Measurements from ENCODE around the gene LARP6. TPM values are rescaled to one million over a fixed set of nuclear protein-coding genes. Genes with fewer than 3 reads are reported as not detected.

Gene LARP6
- total and polyA plus RNA-seq, 2 experiments from 2014 or later = 20.0 to 22.4 TPM

DNA sequence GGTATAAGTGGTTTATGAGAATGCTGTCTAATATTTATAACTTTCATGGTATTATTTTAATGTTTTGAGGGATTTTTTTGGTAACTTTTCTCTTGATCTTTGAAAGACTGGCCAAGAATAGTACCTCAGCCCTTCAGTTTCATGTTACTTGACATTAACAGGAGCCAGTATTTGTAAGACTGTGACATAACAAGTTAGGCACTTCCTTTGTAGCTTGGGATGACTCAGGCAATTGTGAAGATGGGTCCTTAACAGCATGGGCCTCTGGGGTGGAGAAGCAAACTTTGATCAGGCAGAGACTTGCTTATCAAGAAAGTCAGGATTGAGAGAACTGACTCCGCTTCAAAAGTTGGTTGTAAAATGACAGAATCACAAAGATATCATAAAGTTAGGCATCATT is 48.1 kb upstream of the LARP6 start:
- Mint-ChIP-seq H3K27me3 (ENCODE audit: insufficient read depth, low read depth, poor library complexity) (no peaks in the 10 kb centered on the region), H3K27ac (no peak overlapping the region), H3K4me1 (peaks cover 4% of the 10 kb centered on the region; the same call in 2 of the 3 replicates), H3K9me3 (no peaks in the 10 kb centered on the region), H3K36me3 (ENCODE audit: low read depth) (no peaks in the 10 kb centered on the region; the same call in 2 of the 3 replicates), H3K4me3 (no peak overlapping the region)
- no peaks in the 10 kb centered on the region for H3K36me3 ChIP-seq (ENCODE audit: insufficient read depth)
- ATAC-seq (no peak), DNase-seq (ENCODE audit: low spot score) (no peak)
- no peak overlapping the region for H2AFZ ChIP-seq
- H3K4me3 ChIP-seq = no peak overlapping the region
- no peaks in the 10 kb centered on the region for H3K27me3 ChIP-seq (ENCODE audit: insufficient read depth)
- no peaks in the 10 kb centered on the region for H3K4me1 ChIP-seq (ENCODE audit: insufficient read depth)
- H3K27ac ChIP-seq (ENCODE audit: low read depth) = no peak overlapping the region
- H4K20me1 ChIP-seq (replicated peaks; ENCODE audit: insufficient read depth) = no peaks in the 10 kb centered on the region
- H3F3A ChIP-seq (replicated peaks; ENCODE audit: low read depth) = no peaks in the 10 kb centered on the region
- no peaks in the 10 kb centered on the region for H3K9me2 ChIP-seq (ENCODE audit: insufficient read depth)
- H3K4me2 ChIP-seq = no peak overlapping the region
- no peak for TF ChIP-seq ZNF114 (CRISPR knock-in tag; IDR thresholded peaks at IDR 0.05)
- TF ChIP-seq, protein P1, sequence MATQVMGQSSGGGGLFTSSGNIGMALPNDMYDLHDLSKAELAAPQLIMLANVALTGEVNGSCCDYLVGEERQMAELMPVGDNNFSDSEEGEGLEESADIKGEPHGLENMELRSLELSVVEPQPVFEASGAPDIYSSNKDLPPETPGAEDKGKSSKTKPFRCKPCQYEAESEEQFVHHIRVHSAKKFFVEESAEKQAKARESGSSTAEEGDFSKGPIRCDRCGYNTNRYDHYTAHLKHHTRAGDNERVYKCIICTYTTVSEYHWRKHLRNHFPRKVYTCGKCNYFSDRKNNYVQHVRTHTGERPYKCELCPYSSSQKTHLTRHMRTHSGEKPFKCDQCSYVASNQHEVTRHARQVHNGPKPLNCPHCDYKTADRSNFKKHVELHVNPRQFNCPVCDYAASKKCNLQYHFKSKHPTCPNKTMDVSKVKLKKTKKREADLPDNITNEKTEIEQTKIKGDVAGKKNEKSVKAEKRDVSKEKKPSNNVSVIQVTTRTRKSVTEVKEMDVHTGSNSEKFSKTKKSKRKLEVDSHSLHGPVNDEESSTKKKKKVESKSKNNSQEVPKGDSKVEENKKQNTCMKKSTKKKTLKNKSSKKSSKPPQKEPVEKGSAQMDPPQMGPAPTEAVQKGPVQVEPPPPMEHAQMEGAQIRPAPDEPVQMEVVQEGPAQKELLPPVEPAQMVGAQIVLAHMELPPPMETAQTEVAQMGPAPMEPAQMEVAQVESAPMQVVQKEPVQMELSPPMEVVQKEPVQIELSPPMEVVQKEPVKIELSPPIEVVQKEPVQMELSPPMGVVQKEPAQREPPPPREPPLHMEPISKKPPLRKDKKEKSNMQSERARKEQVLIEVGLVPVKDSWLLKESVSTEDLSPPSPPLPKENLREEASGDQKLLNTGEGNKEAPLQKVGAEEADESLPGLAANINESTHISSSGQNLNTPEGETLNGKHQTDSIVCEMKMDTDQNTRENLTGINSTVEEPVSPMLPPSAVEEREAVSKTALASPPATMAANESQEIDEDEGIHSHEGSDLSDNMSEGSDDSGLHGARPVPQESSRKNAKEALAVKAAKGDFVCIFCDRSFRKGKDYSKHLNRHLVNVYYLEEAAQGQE (IDR thresholded peaks at IDR 0.05; ENCODE audit: unreplicated experiment) = no peak
- TF ChIP-seq ZNF331 (CRISPR knock-in tag; IDR thresholded peaks at IDR 0.05; ENCODE audit: low read depth) = no peak
- TF ChIP-seq, protein P2, sequence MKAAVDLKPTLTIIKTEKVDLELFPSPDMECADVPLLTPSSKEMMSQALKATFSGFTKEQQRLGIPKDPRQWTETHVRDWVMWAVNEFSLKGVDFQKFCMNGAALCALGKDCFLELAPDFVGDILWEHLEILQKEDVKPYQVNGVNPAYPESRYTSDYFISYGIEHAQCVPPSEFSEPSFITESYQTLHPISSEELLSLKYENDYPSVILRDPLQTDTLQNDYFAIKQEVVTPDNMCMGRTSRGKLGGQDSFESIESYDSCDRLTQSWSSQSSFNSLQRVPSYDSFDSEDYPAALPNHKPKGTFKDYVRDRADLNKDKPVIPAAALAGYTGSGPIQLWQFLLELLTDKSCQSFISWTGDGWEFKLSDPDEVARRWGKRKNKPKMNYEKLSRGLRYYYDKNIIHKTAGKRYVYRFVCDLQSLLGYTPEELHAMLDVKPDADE (IDR thresholded peaks at IDR 0.05) = no peak
- TF ChIP-seq NANOG (IDR thresholded peaks at IDR 0.05; ENCODE audit: borderline replicate concordance) = no peak
- TF ChIP-seq ZNF462 (CRISPR knock-in tag; IDR thresholded peaks at IDR 0.05) = no peak
- no peak for TF ChIP-seq STAT1 (IDR thresholded peaks at IDR 0.05; ENCODE audit: unreplicated experiment)
- TF ChIP-seq JUNB (IDR thresholded peaks at IDR 0.05; ENCODE audit: unreplicated experiment) = no peak
- TF ChIP-seq CREB1 (CRISPR knock-in tag; IDR thresholded peaks at IDR 0.05; ENCODE audit: low read depth) = no peak
- no peak for TF ChIP-seq EZH2phosphoT487 (IDR thresholded peaks at IDR 0.05; ENCODE audit: unreplicated experiment)
- no peak for TF ChIP-seq EZH2 (IDR thresholded peaks at IDR 0.05; ENCODE audit: low read depth, unreplicated experiment)
- no peak for TF ChIP-seq POLR2AphosphoS5 (IDR thresholded peaks at IDR 0.05; ENCODE audit: low read depth)
- TF ChIP-seq, protein P3, sequence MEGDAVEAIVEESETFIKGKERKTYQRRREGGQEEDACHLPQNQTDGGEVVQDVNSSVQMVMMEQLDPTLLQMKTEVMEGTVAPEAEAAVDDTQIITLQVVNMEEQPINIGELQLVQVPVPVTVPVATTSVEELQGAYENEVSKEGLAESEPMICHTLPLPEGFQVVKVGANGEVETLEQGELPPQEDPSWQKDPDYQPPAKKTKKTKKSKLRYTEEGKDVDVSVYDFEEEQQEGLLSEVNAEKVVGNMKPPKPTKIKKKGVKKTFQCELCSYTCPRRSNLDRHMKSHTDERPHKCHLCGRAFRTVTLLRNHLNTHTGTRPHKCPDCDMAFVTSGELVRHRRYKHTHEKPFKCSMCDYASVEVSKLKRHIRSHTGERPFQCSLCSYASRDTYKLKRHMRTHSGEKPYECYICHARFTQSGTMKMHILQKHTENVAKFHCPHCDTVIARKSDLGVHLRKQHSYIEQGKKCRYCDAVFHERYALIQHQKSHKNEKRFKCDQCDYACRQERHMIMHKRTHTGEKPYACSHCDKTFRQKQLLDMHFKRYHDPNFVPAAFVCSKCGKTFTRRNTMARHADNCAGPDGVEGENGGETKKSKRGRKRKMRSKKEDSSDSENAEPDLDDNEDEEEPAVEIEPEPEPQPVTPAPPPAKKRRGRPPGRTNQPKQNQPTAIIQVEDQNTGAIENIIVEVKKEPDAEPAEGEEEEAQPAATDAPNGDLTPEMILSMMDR (conservative IDR thresholded peaks at IDR 0.05; ENCODE audit: low read depth in 2 of 2) = no peak
- H3K79me2 ChIP-seq (replicated peaks; ENCODE audit: insufficient read depth) = no peaks in the 10 kb centered on the region

Data from GM23338 (cell line).